ENCODE data around the gene UTP25.

Gene UTP25

DNA sequence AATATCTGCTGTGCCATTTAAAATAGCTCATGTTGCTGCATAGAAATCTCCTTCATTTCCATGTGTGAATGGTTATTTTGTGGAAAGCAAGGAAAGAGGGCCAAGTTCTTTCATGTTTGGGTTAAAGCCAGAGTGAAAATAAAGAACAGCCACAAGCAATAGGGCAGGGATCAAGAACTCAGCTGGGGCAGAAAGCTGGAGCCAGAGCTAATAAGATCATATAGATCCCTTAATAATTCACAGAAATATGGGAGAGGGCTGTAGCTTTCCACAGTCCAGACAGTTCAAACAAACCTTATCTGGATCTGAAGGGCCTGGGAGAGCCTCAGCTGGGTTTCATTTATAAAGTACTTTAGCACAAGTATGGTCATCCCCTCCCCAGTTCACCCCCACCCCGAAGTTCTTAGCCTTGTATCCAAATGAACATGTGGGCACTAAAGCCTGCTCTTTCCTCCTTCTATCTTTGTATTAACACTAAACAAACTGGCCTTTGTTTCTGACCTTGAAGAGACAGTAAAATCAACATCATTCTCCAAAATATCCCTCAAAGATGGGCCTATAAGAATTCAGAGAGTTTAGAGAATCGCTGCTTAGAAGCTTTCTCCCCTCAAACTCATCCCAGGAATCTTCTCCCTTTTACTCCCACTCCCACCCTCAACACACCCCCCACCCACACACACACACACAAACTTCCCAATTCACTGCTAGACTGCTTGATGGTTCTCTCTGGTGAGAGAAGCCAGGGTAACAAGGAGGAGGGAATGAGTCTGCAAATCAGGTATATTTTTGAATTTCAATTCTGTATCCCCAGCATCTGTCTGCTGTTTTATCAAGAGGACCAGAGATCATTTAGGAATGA lies 41.7 kb downstream of the UTP25 start:
- in situ Hi-C loops (cut with MboI; ENCODE audit: low sequenced_read_pairs), result loop anchor here (10.0 kb wide), 1 partner anchor 105 kb away; no protein-coding TSS in a partner anchor

DNA sequence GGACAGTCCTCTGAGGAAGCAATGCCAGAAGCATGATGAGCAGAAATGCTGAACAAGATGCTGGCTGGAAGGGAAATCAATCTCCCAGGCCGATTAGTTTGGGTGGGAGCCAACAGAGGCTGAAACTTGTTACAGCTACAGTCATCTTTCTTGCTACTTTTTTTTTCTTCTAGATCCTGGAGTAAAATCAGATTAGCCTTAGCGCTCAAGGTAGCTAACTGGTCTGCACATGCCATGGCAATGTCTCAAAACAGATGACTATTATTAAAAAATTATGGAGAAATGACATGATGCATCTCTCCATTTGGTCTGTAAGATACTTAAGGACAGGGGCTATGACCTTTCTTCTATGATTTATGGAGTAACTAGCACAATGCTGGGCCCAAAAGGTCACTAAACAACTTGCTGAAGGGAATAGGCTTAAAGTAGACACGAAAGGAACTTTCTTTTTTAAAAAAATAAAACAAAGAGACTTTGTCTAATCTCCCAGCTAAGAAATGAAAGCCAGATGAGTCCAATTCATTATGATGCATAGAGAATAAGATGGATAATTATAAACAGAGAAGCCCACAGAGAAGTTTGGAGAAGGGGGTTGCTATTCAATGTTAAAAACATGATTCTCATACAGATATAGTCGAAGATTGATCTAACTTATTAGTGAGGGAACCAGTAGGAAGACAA lies 42.5 kb downstream of the UTP25 start:
- in situ Hi-C loops (cut with MboI; ENCODE audit: low sequenced_read_pairs), result no loop called here

- in situ Hi-C loops (cut with MboI; ENCODE audit: low sequenced_read_pairs), result no loop called here
Measured at GRCh38 chr1:209871006-209871405, 43.2 kb downstream of the UTP25 start.

- in situ Hi-C loops (cut with MboI; ENCODE audit: low sequenced_read_pairs), result no loop called here
Measured at GRCh38 chr1:209871430-209871829, 43.7 kb downstream of the UTP25 start.

- in situ Hi-C loops (cut with MboI; ENCODE audit: low sequenced_read_pairs), result no loop called here
Measured at GRCh38 chr1:209873067-209873799, 45.5 kb downstream of the UTP25 start.

DNA sequence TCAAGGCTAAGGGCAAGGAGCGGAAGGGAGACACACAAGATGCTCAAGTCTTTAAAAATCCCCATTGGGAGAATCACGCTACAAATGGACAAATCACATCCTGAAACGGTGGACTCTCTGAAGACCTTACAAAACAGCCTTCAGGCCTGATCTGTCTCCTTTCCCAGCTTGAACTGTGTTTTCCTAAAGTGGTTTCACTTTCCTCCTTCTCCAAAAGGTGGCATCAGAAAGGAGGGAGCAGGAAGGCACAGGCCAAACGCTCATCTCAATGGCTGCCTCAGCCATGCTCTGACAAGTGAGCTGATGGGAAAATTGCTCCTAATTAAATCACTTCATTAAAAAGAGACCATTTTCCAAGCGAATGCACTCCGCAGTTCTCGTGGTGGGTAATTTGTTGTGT lies 47.7 kb downstream of the UTP25 start:
- in situ Hi-C loops (cut with MboI; ENCODE audit: low sequenced_read_pairs), result no loop called here

GRCh38 chr1:209876078-209876800 lies 48.5 kb downstream of the UTP25 start:
- in situ Hi-C loops (cut with MboI; ENCODE audit: low sequenced_read_pairs), result no loop called here

DNA sequence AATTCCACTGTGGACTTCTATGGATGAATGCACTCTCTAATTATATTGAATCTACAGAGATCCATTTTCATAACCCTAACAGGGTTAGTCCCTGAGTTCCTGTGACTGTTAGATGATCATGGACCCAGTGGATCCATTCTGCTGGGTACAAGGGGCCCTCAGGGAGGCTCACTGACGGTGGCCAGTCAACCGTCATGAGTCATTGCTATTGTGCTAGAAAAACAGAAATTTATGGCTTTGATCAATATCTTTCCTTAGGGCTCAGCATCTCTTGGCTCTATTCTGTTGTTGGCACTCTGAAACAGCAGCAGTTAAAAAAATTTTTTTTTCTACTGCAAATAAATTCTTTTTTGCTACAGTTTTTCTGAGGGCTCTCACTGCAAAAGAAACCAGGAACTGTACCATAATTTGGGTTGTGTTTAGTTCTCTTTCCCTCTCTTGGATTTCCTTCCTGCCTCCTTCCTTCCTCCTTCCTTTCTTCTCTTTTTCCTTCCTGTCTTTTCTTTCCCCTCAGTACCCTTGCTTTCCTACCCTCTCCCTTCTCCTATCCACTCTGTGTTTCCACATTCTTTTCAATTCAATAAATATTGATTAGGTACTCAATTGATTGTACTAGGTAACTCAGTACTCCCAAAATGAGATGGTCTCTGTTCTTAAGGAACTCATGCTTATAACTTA lies 49.5 kb downstream of the UTP25 start:
- in situ Hi-C loops (cut with MboI; ENCODE audit: low sequenced_read_pairs), result no loop called here

DNA sequence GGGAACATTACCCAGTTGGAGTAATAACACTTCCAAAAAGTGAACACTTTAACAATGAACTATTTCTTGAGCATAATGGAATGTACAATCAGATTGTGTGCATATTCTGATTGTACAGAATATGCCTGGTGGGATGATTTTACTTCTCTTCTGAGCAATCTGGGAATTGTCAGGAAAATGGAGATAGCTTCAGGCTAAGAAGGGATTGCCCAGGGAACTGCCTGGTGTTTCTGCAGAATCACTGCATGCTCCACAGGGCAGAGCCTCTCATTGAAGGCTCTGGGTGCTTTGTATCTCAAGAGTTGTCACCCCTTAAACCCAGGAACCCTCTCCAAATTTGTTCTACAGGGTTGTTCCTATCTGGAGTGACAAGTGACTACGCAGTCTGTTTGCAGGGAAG lies 51.2 kb downstream of the UTP25 start:
- in situ Hi-C loops (cut with MboI; ENCODE audit: low sequenced_read_pairs), result no loop called here

- in situ Hi-C loops (cut with MboI; ENCODE audit: low sequenced_read_pairs), result no loop called here
Measured at GRCh38 chr1:209879539-209879938, 51.8 kb downstream of the UTP25 start.

DNA sequence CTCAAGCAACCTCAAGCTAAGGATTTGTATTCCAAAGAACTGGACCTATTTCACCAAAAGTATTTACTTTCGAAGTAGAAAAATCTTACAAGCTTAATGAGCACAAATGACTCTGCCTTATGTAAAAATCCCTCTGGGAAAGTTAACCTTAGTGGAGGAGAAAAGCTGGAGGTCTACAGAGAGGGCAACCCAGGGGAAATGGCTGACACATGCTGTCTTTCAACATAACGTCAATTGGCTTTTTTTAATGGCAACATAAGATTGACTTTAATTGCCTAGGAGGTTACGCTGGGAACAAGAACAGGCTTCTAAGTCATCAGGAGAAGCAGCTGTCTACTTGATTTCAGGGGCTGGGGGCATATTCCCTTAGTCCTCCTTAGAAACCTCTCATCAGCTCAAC lies 52.3 kb downstream of the UTP25 start:
- in situ Hi-C loops (cut with MboI; ENCODE audit: low sequenced_read_pairs), result no loop called here

DNA sequence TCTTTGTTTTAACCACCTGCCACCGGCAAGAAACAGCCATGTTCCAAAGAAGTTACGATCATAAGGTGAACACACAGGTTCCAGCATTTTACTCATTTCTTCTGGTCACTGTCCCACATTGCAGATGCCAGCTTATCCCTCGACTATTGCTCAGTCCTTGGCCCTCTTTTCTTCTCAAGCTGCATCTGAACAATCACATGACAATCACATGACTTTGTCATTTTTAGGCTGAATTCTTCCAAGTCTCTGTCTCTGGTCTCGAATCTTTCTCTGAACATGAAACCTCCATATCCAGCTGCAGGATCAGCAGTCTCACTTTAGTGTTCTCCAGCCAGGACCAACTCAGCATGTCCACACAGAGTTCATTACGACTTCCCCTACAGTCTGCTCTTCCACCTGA lies 53.8 kb downstream of the UTP25 start:
- in situ Hi-C loops (cut with MboI; ENCODE audit: low sequenced_read_pairs), result no loop called here

- in situ Hi-C loops (cut with MboI; ENCODE audit: low sequenced_read_pairs), result no loop called here
Measured at GRCh38 chr1:209882286-209882685, 54.5 kb downstream of the UTP25 start.

DNA sequence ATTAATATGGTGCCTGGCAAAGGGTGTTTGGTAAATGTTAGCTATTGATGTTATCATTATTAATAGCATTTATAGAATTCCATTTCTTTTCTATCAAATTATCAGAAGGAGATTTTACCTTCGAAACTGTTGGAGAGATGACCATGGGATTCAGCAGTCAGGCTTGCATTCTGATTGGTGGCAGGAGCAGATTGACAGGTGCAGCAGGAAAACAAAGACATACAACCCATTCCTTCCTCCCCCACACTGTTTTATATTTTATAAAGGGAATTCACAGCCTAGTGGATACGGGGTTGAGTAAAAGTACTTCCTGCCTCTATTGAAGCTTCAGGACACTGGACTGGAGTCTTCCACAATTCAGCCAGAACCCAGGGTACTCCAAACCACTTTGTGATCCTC lies 55.2 kb downstream of the UTP25 start:
- in situ Hi-C loops (cut with MboI; ENCODE audit: low sequenced_read_pairs), result no loop called here

GRCh38 chr1:209883341-209883971 lies 55.7 kb downstream of the UTP25 start:
- in situ Hi-C loops (cut with MboI; ENCODE audit: low sequenced_read_pairs), result no loop called here

- in situ Hi-C loops (cut with MboI; ENCODE audit: low sequenced_read_pairs), result no loop called here
Measured at GRCh38 chr1:209884249-209884648, 56.5 kb downstream of the UTP25 start.

- in situ Hi-C loops (cut with MboI; ENCODE audit: low sequenced_read_pairs), result no loop called here
Measured at GRCh38 chr1:209884665-209885117, 56.9 kb downstream of the UTP25 start.

- in situ Hi-C loops (cut with MboI; ENCODE audit: low sequenced_read_pairs), result no loop called here
Measured at GRCh38 chr1:209885403-209886218, 57.8 kb downstream of the UTP25 start.

GRCh38 chr1:209886219-209886536 lies 58.4 kb downstream of the UTP25 start:
- in situ Hi-C loops (cut with MboI; ENCODE audit: low sequenced_read_pairs), result no loop called here

Measured in HL-60/S4 treated with phorbol 12-myristate 13-acetate at 8.2 ng/mL for 4 days and 3 days (cell line).